Measurements from ENCODE around the gene DDX31. TPM values are rescaled to one million over a fixed set of nuclear protein-coding genes. Genes with fewer than 3 reads are reported as not detected.

Gene DDX31
- total and polyA plus RNA-seq, 9 of the 15 experiments (the other 6 are each of a cell fraction or from before 2014, with no cell fraction given), result 11.9 to 24.6 (median 22.2) TPM

DNA sequence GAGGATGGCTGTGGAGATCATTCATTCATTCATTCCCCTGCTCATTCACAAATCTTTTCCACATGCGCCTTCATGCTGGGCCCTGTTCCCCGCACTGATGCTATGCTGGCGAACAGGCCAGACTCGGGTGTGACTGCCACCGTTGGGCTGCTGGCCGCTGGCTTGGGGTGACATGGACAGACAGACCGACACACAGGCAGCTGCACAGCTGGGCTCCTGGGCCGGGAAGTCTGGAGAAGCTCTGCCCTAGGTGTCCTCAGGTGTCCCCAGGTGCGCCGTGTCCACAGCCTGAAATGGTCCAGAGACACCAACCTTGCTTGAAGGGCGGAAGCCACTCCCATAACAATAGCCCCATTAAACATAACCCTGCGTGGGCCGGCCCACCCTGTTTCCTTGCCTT is 122.3 kb downstream of the DDX31 start:
- WGBS (ENCODE audit: insufficient coverage, low coverage, missing lambda C conversion rate), result 2% methylated on average over 12 of the region's 13 CpGs
- FAIRE-seq (no peak), ATAC-seq (no peak), DNase-seq (ENCODE audit: extremely low read depth in 1 of 4, low spot score in 3 of 4) (no peak)
- Histone ChIP-seq H3K79me2 (ENCODE audit: control insufficient read depth, insufficient read depth, low read length) (no peaks in the 10 kb centered on the region), H3K27me3 (ENCODE audit: control insufficient read depth in 2 of 2, insufficient read depth in 2 of 2, low read length in 2 of 2) (peaks cover 33 to 73% of the 10 kb centered on the region in 2 experiments), H3K4me2 (ENCODE audit: insufficient read depth, low read length) (no peak overlapping the region), H3K9me3 (replicated peaks; ENCODE audit: control insufficient read depth, insufficient read depth, low read depth, low read length) (no peaks in the 10 kb centered on the region), H3K9me1 (ENCODE audit: control insufficient read depth, insufficient read depth, low read length) (no peaks in the 10 kb centered on the region), H2AFZ (ENCODE audit: low read depth, low read length) (no peak overlapping the region), H3K36me3 (ENCODE audit: control insufficient read depth, insufficient read depth, low read length) (no peaks in the 10 kb centered on the region), H3K9ac (ENCODE audit: insufficient read depth in 1 of 2, low read depth in 2 of 2, low read length in 2 of 2) (no peak overlapping the region), H3K4me1 (replicated peaks in 1 of 2; ENCODE audit: control insufficient read depth in 2 of 2, insufficient read depth in 2 of 2, low read length in 2 of 2) (peaks cover 0 to 17% of the 10 kb centered on the region in 2 experiments; a peak in 2 of 5 replicates), H3K27ac (ENCODE audit: extremely low read depth, low read depth, low read length) (no peak overlapping the region), H3K4me3 (no peak overlapping the region), H4K20me1 (replicated peaks; ENCODE audit: control insufficient read depth, insufficient read depth, low read length) (peaks cover 25% of the 10 kb centered on the region)
- ChIA-PET POLR2A (interaction anchor here (0.7 kb wide), 1 partner anchor 845 kb away, joined by 3 read pairs; no protein-coding TSS in a partner anchor), CTCF (ENCODE audit: low intra/inter-chr PET ratio) (interaction anchor here (0.7 kb wide), 1 partner anchor 1073 kb away, joined by 3 read pairs; no protein-coding TSS in a partner anchor)
- in situ Hi-C loops (cut with MboI), result no loop called here
- intact Hi-C loops (cut with micrococcal nuclease), result no loop called here
- no TSS peak for BruUV-seq (replicated peaks)
- TF ChIP-seq DNMT1 (IDR thresholded peaks at IDR 0.05), result no peak
- no peak for TF ChIP-seq NR2C2 (CRISPR knock-in tag; IDR thresholded peaks at IDR 0.05)
- TF ChIP-seq NR2C2 (tag; IDR thresholded peaks at IDR 0.05), result no peak
- TF ChIP-seq NONO (IDR thresholded peaks at IDR 0.05; ENCODE audit: low read depth in 2 of 2, low read length in 1 of 2), result no peak
- no peak for TF ChIP-seq ZNF146 (CRISPR knock-in tag; IDR thresholded peaks at IDR 0.05; ENCODE audit: unreplicated experiment)
- TF ChIP-seq, protein P1, sequence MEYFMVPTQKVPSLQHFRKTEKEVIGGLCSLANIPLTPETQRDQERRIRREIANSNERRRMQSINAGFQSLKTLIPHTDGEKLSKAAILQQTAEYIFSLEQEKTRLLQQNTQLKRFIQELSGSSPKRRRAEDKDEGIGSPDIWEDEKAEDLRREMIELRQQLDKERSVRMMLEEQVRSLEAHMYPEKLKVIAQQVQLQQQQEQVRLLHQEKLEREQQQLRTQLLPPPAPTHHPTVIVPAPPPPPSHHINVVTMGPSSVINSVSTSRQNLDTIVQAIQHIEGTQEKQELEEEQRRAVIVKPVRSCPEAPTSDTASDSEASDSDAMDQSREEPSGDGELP (CRISPR knock-in tag; IDR thresholded peaks at IDR 0.05; ENCODE audit: borderline replicate concordance), result no peak
- TF ChIP-seq ZNF717 (CRISPR knock-in tag; IDR thresholded peaks at IDR 0.05), result no peak
- TF ChIP-seq SUPT5H (IDR thresholded peaks at IDR 0.05), result no peak
- TF ChIP-seq POLR3A (IDR thresholded peaks at IDR 0.05; ENCODE audit: borderline replicate concordance, extremely low read depth, insufficient read depth, insufficient read length), result no peak
- TF ChIP-seq ZNF668 (CRISPR knock-in tag; IDR thresholded peaks at IDR 0.05), result no peak
- no peak for TF ChIP-seq PHB2 (IDR thresholded peaks at IDR 0.05; ENCODE audit: low read depth)
- TF ChIP-seq, protein P2, sequence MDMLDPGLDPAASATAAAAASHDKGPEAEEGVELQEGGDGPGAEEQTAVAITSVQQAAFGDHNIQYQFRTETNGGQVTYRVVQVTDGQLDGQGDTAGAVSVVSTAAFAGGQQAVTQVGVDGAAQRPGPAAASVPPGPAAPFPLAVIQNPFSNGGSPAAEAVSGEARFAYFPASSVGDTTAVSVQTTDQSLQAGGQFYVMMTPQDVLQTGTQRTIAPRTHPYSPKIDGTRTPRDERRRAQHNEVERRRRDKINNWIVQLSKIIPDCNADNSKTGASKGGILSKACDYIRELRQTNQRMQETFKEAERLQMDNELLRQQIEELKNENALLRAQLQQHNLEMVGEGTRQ (CRISPR knock-in tag; IDR thresholded peaks at IDR 0.05), result no peak
- no peak for TF ChIP-seq FOSL1 (tag; conservative IDR thresholded peaks at IDR 0.05)
- TF ChIP-seq, protein P3, sequence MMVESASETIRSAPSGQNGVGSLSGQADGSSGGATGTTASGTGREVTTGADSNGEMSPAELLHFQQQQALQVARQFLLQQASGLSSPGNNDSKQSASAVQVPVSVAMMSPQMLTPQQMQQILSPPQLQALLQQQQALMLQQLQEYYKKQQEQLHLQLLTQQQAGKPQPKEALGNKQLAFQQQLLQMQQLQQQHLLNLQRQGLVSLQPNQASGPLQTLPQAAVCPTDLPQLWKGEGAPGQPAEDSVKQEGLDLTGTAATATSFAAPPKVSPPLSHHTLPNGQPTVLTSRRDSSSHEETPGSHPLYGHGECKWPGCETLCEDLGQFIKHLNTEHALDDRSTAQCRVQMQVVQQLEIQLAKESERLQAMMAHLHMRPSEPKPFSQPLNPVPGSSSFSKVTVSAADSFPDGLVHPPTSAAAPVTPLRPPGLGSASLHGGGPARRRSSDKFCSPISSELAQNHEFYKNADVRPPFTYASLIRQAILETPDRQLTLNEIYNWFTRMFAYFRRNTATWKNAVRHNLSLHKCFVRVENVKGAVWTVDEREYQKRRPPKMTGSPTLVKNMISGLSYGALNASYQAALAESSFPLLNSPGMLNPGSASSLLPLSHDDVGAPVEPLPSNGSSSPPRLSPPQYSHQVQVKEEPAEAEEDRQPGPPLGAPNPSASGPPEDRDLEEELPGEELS (CRISPR knock-in tag; IDR thresholded peaks at IDR 0.05; ENCODE audit: borderline replicate concordance), result no peak
- no peak for TF ChIP-seq ZNF75A (CRISPR knock-in tag; IDR thresholded peaks at IDR 0.05)
- no peak for TF ChIP-seq ZNF707 (CRISPR knock-in tag; conservative IDR thresholded peaks at IDR 0.05)
- no peak for TF ChIP-seq RFX5 (IDR thresholded peaks at IDR 0.05; ENCODE audit: low read depth, low read length)
- TF ChIP-seq PML (IDR thresholded peaks at IDR 0.05; ENCODE audit: low read length), result no peak
